HTERT RPE-1 (cell line): ENCODE measurements around the gene FYN.

Experiments
- in situ Hi-C: fragments of 300-500 bp; cut with MboI; formaldehyde crosslinking; loops from 4 replicates; pipeline ENCODE4 v1.14.3; 2020; ENCODE audit warnings: low sequenced_read_pairs

FYN gene

GRCh38 chr6:111714416-111715270 lies 158.6 kb downstream of the FYN start:
- in situ Hi-C loops = loop anchor here (25.0 kb wide), 1 partner anchor 298 kb away; no protein-coding TSS in a partner anchor

GRCh38 chr6:111713811-111714210 lies 159.4 kb downstream of the FYN start:
- in situ Hi-C loops = loop anchor here (25.0 kb wide), 1 partner anchor 298 kb away; no protein-coding TSS in a partner anchor

- in situ Hi-C loops = loop anchor here (25.0 kb wide), 1 partner anchor 299 kb away; no protein-coding TSS in a partner anchor
Observed at GRCh38 chr6:111713236-111713635, 160.0 kb downstream of the FYN start.

GRCh38 chr6:111711984-111712752 lies 161.1 kb downstream of the FYN start:
- in situ Hi-C loops = loop anchor here (25.0 kb wide), 1 partner anchor 300 kb away; no protein-coding TSS in a partner anchor

GRCh38 chr6:111711476-111711875 lies 161.8 kb downstream of the FYN start:
- in situ Hi-C loops = loop anchor here (25.0 kb wide), 1 partner anchor 301 kb away; no protein-coding TSS in a partner anchor

- in situ Hi-C loops = loop anchor here (25.0 kb wide), 1 partner anchor 301 kb away; no protein-coding TSS in a partner anchor
Observed at GRCh38 chr6:111710911-111711310, 162.3 kb downstream of the FYN start.

GRCh38 chr6:111710439-111710838 lies 162.8 kb downstream of the FYN start:
- in situ Hi-C loops = loop anchor here (25.0 kb wide), 1 partner anchor 302 kb away; no protein-coding TSS in a partner anchor

- in situ Hi-C loops = loop anchor here (25.0 kb wide), 1 partner anchor 302 kb away; no protein-coding TSS in a partner anchor
Observed at GRCh38 chr6:111709615-111710398, 163.4 kb downstream of the FYN start.

GRCh38 chr6:111709201-111709600 lies 164.1 kb downstream of the FYN start:
- in situ Hi-C loops = loop anchor here (25.0 kb wide), 1 partner anchor 303 kb away; no protein-coding TSS in a partner anchor

- in situ Hi-C loops = loop anchor here (25.0 kb wide), 1 partner anchor 305 kb away; no protein-coding TSS in a partner anchor
Observed at GRCh38 chr6:111707773-111708172, 165.5 kb downstream of the FYN start.

GRCh38 chr6:111706841-111707391 lies 166.3 kb downstream of the FYN start:
- in situ Hi-C loops = loop anchor here (25.0 kb wide), 1 partner anchor 305 kb away; no protein-coding TSS in a partner anchor

- in situ Hi-C loops = loop anchor here (25.0 kb wide), 1 partner anchor 309 kb away; no protein-coding TSS in a partner anchor
Observed at GRCh38 chr6:111703723-111704122, 169.5 kb downstream of the FYN start.

GRCh38 chr6:111702268-111702667 lies 171.0 kb downstream of the FYN start:
- in situ Hi-C loops = loop anchor here (25.0 kb wide), 1 partner anchor 310 kb away; no protein-coding TSS in a partner anchor

- in situ Hi-C loops = loop anchor here (25.0 kb wide), 1 partner anchor 311 kb away; no protein-coding TSS in a partner anchor
Observed at GRCh38 chr6:111701146-111701545, 172.1 kb downstream of the FYN start.

GRCh38 chr6:111700135-111700690 lies 173.0 kb downstream of the FYN start:
- in situ Hi-C loops = loop anchor here (25.0 kb wide), 1 partner anchor 312 kb away; no protein-coding TSS in a partner anchor

GRCh38 chr6:111699123-111699522 lies 174.1 kb downstream of the FYN start:
- in situ Hi-C loops = no loop called here

- in situ Hi-C loops = no loop called here
Observed at GRCh38 chr6:111696814-111697213, 176.4 kb downstream of the FYN start.

GRCh38 chr6:111692327-111693164 lies 180.7 kb downstream of the FYN start:
- in situ Hi-C loops = no loop called here
